NCI-H2227 treated with DMSO at 0.1 percent for 48 hours (cell line): ENCODE results near the gene ZC3H18.

Experiments
- DNase-seq: peaks from one replicate; lab custom pipeline; 2025; lab: John Stamatoyannopoulos, UW

ZC3H18 gene

GRCh38 chr16:88532434-88533241 is 37.6 kb upstream of the ZC3H18 start:
- no peak for DNase-seq

GRCh38 chr16:88533381-88533917 is 36.8 kb upstream of the ZC3H18 start:
- DNase-seq, result no peak

- no peak for DNase-seq
These were observed 36.1 kb upstream of the ZC3H18 start for GRCh38 chr16:88533932-88534637.

GRCh38 chr16:88534638-88535190 is 35.5 kb upstream of the ZC3H18 start:
- DNase-seq, result no peak

GRCh38 chr16:88535191-88535856 is 34.9 kb upstream of the ZC3H18 start:
- no peak for DNase-seq

GRCh38 chr16:88535857-88536222 is 34.4 kb upstream of the ZC3H18 start:
- DNase-seq, result no peak

GRCh38 chr16:88536510-88536909 is 33.7 kb upstream of the ZC3H18 start:
- no peak for DNase-seq

- no peak for DNase-seq
These were observed 33.0 kb upstream of the ZC3H18 start for GRCh38 chr16:88536971-88537751.

- DNase-seq, result no peak
These were observed 32.3 kb upstream of the ZC3H18 start for GRCh38 chr16:88537859-88538258.

GRCh38 chr16:88538366-88539060 is 31.7 kb upstream of the ZC3H18 start:
- no peak for DNase-seq

GRCh38 chr16:88539261-88539651 is 30.9 kb upstream of the ZC3H18 start:
- no peak for DNase-seq

GRCh38 chr16:88539652-88540345 is 30.4 kb upstream of the ZC3H18 start:
- no peak for DNase-seq

- no peak for DNase-seq
These were observed 29.7 kb upstream of the ZC3H18 start for GRCh38 chr16:88540346-88540977.

GRCh38 chr16:88541831-88542616 is 28.2 kb upstream of the ZC3H18 start:
- DNase-seq, result no peak

- DNase-seq, result no peak
These were observed 26.9 kb upstream of the ZC3H18 start for GRCh38 chr16:88543230-88543813.

- no peak for DNase-seq
These were observed 24.4 kb upstream of the ZC3H18 start for GRCh38 chr16:88545781-88546180.

GRCh38 chr16:88548131-88548874 is 21.9 kb upstream of the ZC3H18 start:
- DNase-seq, result no peak

- no peak for DNase-seq
These were observed 21.2 kb upstream of the ZC3H18 start for GRCh38 chr16:88548985-88549384.
